Measurements from ENCODE around the gene DCANP1.

DCANP1 gene

GRCh38 chr5:135488727-135489465, 41.7 kb upstream of the DCANP1 start:
- TF ChIP-seq REST (IDR thresholded peaks at IDR 0.05; ENCODE audit: insufficient read depth in 1 of 2, low read depth in 2 of 2, low read length in 2 of 2) (no peak), TAF1 (IDR thresholded peaks at IDR 0.05; ENCODE audit: borderline replicate concordance, insufficient read depth, low read length) (no peak), FOXP2 (optimal IDR thresholded peaks at IDR 0.05; ENCODE audit: borderline replicate concordance, extremely low read depth, extremely low read length, insufficient read depth) (no peak), SIN3A (IDR thresholded peaks at IDR 0.05; ENCODE audit: borderline replicate concordance, insufficient read depth, low read length) (no peak), POLR2AphosphoS5 (IDR thresholded peaks at IDR 0.05; ENCODE audit: low read depth, low read length) (no peak)

- no peak for TF ChIP-seq TAF1 (IDR thresholded peaks at IDR 0.05; ENCODE audit: borderline replicate concordance, insufficient read depth, low read length)
- TF ChIP-seq POLR2AphosphoS5 (IDR thresholded peaks at IDR 0.05; ENCODE audit: low read depth, low read length): no peak
- no peak for TF ChIP-seq REST (IDR thresholded peaks at IDR 0.05; ENCODE audit: insufficient read depth in 1 of 2, low read depth in 2 of 2, low read length in 2 of 2)
- no peak for TF ChIP-seq SIN3A (IDR thresholded peaks at IDR 0.05; ENCODE audit: borderline replicate concordance, insufficient read depth, low read length)
These were observed 40.8 kb upstream of the DCANP1 start for GRCh38 chr5:135487839-135488514.

DNA sequence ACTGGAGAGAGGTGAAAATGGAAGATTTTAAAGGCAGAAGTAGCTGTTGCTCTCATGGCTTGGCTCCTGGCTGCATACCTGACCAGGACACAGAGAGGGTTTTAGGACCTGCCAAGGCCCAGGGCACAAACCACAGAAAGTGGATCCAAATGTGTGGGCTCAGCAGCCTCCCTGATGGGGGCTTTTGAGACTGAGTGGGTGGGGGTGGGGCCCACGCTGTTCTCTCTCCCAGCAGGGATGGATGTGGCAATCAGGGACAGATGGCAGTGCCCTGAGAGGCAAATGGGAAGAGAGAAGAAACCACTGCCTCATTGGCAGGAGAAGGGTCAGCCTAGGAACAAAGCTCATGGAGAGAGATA, 39.9 kb upstream of the DCANP1 start:
- TF ChIP-seq FOXP2 (optimal IDR thresholded peaks at IDR 0.05; ENCODE audit: borderline replicate concordance, extremely low read depth, extremely low read length, insufficient read depth) (no peak), POLR2AphosphoS5 (IDR thresholded peaks at IDR 0.05; ENCODE audit: low read depth, low read length) (no peak), TAF1 (IDR thresholded peaks at IDR 0.05; ENCODE audit: borderline replicate concordance, insufficient read depth, low read length) (no peak), REST (IDR thresholded peaks at IDR 0.05; ENCODE audit: insufficient read depth in 1 of 2, low read depth in 2 of 2, low read length in 2 of 2) (no peak), SIN3A (IDR thresholded peaks at IDR 0.05; ENCODE audit: borderline replicate concordance, insufficient read depth, low read length) (no peak)

- TF ChIP-seq POLR2AphosphoS5 (IDR thresholded peaks at IDR 0.05; ENCODE audit: low read depth, low read length): no peak
- TF ChIP-seq SIN3A (IDR thresholded peaks at IDR 0.05; ENCODE audit: borderline replicate concordance, insufficient read depth, low read length): no peak
- no peak for TF ChIP-seq REST (IDR thresholded peaks at IDR 0.05; ENCODE audit: insufficient read depth in 1 of 2, low read depth in 2 of 2, low read length in 2 of 2)
These were observed 39.2 kb upstream of the DCANP1 start for GRCh38 chr5:135486131-135487036.

Data from PFSK-1 (cell line).